GM21423 (cell line): ENCODE data around the gene ZMIZ1.

ENCODE experiments used
- ATAC-seq: cut with Tn5 transposase; IDR thresholded peaks from one replicate; pipeline ENCODE4 v1.9.1; 2021; ENCODE audit warnings: mild to moderate bottlenecking, moderate library complexity; ENCODE audit not compliant: unreplicated experiment

The ZMIZ1 gene

DNA sequence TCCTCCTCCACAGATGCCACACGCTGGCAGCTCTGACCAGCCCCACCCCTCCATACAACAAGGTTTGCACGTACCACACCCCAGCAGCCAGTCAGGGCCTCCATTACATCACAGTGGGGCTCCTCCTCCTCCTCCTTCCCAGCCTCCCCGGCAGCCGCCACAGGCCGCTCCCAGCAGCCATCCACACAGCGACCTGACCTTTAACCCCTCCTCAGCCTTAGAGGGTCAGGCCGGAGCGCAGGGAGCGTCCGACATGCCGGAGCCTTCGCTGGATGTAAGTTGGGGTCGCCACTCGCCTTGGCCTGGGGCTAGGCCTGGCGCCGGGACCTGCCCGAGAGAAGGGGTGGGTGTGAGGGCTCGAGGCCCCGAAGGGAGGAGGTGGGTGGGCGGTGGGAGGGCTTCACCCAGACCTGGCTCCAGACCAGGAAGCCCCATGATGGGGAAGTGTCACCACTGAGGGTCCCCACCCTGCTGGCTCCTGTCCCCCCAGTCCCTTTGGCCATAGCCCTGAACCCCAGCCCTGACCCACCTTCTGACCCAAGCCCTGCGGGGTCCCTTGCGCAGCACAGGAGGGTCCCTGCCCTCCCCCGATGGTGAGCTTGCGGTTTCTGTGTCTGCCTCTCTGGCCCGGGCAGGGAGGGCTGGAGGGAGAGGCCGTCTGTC is 242.3 kb downstream of the ZMIZ1 start:
- no peak for ATAC-seq

DNA sequence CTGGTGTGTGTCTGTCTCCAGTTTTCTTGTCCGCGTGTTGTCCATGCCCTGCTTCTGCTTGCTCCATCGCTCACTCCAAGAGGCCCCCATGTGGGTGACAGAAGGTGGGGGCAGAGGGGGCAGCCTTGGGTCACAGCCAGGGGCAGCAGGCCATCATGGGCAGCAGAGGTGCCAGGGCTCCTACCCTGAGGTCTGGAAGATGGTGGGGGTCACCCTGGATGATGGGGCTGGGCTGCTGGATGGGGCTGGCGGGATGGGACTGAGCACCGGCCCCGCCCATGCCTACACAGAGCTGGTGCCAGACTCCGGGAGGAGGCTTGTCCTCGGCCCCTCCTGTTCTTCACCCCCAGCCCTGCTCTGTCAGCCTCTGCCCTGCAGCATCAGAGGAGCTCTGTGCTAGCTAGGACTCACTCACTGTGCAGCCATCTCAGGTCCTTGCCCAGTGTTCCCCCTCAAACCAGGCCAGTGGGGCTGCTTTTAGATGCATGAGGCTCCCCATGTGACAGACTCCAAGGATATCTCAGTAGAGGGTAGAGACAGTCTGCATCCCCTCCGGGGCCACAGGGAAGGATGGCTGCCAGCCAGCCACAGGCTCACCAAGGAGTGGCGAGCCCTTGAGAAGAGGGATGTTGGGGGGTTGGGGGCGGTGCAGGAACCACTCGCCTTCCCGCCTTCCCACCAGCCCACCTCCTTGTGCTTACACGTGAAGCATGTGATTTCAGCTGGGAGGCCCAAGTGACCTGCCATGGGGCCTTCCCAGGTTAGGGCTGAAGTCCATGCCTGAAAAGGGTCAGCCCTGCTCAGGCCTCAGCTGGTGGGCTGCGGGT is 243.0 kb downstream of the ZMIZ1 start:
- ATAC-seq: no peak

DNA sequence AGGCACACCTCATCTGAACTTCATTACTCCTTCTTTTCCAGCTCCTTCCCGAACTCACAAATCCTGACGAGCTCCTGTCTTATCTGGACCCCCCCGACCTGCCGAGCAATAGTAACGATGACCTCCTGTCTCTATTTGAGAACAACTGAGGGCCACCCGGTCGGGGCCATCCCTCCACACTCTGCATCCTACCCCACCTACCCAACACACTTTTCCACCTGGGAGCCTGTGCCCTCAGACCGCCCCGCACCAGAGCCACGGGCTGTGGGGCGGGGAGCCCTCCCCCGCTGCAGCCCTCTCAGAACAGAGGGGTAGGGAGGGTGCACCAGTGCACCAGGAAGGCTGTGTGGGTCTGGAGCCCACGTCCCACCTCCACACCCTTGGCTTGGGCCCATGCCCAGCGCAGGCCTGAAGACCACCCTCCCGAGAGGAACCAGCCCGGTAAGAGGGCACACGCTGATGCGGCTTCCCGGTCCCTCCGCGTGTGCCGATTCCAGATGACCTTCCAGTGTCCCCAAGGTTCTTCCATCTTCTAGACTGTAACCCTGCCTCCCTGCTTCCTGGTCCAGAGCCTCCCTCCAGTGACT is 243.9 kb downstream of the ZMIZ1 start:
- ATAC-seq: no peak

DNA sequence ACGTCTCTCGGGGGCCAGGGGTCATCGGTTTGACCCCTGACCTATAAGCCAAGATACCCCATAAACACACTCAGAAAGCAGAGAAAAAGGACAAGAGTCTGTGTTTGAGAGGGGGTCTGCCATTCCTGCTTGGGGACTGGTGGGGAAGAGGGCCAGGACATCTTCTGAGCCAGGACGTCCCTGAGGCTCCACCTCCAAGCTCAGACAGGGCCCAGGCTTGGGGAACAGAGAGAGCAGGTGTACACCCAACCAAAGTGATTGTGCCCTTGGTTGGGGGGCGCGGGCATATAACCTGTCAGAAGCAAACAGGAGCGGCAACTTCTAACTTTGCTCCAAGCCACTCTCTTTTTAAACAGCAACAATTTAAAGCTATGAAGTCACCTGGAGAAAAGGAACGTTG is 244.6 kb downstream of the ZMIZ1 start:
- ATAC-seq: no peak

DNA sequence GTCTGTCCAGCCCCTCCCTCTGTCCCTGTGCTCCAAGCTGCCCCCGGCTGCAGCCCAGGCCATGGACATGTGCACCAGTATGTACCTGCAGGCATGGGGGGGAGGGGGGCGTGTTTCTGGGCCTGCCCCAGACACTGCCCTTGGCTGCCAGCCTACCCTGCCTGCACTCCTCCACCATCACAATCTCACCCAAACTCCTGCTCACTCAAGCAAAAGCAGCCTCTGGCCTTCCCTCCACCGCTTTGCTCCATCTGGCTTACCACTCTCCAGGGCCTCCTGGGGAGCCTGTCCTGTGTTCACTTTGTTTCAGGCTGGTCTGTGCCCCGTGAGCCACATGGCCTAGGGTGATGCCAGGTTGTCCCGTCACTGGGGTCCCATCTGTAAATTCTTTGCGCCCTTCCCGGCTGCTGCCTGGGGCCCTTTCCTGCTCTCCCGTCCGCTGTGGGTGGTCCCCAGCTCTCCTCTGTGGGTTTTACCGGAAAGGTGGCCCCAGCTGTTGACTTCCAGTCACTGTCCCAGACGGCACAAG is 245.2 kb downstream of the ZMIZ1 start:
- ATAC-seq: no peak

DNA sequence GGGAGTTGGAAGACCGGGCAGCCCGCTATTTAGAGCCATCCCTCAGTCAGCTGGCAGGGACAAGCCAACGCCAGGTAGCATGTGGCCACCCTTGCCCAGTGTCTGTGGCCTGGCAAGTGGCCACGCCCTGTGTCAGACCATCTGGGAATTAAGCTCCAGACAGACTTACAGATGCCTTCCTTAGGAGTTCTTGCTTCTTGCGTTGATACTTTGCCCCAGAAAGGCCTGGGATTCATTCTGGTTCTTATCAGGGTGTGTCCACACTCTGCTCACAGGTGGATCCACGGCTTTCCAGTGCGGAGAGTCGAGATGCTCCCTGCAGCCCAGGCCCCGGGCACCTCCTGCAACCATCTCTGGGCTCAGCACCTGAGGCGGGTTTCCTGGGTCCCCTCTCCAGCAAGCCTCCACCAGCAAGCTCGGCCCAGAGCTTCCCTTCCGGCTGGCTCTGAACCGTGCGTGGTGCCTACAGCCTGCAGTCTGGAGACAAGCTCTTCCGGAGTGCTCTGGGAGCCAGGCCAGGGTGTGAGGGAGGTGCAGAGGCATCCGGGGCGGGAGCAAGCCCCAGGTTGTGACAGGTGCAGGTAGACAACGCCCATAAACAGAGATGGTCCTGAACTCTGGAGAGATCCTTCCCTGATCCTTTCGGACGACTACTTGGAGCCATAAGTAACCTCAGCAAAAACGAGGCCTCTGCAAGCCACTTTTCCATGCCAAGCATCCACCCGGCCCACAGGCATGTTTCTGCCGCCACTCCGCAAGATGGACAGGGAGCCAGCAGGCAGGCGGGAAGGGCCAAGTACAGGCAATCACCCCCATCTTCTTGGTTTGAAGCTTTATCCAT is 246.2 kb downstream of the ZMIZ1 start:
- no peak for ATAC-seq

DNA sequence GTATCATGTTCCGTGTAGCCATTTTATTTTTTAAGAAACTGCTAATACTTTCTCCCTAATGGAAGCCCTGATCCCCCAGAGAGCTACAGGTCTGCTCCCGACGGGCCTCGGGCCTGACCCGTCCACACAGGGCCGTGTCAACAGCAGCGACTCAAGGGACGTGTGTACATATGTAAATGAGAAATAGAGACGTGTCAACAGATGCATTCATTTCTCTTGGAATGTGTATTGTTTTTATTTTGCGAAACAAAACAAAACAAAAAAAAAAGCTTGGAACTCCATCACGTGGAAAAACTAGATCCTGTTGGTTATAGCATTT is 246.8 kb downstream of the ZMIZ1 start:
- ATAC-seq: no peak

DNA sequence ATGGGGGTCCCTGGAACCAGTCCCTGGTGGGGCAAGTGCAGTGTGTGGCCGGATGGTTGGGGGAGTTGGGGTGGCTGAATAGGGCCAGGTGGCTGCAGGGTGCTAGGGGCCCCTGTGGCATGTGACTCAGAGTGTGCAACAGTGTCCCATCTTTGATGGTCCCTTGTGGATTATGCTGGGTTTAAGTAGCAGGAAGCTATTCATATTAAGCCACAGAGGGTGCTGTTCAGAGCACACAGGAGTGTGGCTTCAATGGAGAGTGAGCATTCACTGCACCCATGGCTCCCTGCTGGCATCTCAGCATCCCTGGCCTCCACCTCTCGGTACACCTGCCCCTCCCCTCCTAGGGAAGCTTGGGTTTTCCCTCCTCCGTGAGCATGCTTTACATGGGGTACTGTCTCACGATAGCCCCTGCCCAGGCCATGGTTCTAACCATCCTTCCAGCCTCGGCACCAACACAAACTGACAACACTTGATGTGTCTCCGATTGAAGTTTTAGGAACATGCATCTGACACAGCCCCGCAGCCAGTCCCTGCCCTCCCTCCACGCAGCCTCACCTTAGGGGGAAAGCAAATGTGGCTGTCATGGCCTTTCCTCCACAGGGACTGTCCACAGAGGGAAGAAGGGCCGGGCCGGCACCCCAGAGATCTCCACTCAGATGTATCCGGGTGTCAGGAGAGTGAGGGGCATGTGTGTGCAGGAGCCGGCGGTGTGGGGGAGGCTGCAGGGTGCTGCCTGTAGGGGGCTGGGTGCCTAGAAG is 248.1 kb downstream of the ZMIZ1 start:
- ATAC-seq: peak; percentile 62

DNA sequence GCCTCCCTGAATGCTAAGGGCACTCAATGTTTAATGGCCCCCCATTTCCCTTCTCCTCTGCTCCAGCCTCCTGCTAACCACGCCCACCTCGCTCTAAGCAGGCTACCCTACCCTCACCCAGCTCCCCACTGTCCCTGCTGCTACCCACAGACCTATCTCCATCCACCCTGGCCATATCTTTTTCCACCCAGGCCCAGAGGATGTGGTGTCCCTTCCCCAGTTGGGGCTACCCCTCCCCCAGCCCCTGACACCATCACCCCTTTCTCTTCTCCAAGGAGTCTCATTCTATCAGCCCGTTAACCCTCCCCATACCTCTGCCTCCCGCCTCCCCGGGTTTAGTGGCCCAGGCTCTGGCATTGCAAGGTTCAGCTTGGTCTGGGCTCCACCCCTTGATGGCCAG is 249.6 kb downstream of the ZMIZ1 start:
- no peak for ATAC-seq

DNA sequence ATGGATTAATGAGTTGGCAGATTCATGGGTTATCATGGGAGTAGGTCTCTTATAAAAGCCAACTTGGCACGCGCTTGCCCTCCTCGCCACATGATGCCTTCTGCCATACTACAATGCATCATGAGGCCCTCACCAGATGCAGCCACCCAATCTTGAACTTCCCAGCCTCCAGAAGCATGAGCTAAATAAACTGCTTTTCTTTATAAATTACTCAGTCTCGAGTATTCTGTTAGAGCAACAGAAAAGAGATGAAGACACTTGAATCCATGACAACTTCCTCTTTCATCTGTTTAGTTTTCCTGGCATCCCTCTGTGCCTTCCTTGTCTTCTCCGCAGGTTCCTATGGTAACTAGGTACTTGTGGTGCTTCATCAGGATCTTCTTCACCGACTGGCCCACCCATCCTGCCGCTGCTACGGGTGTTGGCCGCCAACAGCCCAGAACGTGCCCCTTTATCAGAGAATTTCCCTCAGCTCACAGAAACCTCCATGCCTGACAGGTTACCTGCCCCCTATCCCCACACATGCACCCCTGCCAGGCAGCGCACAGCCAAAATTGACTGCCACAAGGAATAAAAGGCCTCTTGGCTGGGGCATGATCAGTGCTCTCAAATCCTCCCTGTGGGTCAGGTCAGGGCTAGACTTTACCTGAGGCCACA is 250.5 kb downstream of the ZMIZ1 start:
- no peak for ATAC-seq

DNA sequence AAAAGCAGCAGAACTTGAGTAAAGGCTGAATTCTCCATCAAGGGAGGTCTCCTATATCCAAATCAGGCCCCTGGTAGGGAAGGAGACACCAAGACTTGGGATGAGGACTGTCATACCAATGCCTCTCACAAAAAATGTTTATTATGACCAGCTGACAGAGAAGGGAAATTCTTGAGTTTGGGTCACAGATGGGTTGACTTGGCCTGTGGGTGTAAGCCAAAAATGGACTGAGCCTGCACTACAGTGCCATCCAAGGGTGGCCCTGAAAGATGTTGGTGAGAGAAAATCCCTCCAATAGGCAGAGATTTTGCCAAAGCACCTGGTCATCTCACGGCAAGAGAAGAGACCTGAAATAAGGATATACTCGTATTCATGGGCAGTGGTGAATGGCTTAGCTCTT is 251.6 kb downstream of the ZMIZ1 start:
- ATAC-seq: no peak

DNA sequence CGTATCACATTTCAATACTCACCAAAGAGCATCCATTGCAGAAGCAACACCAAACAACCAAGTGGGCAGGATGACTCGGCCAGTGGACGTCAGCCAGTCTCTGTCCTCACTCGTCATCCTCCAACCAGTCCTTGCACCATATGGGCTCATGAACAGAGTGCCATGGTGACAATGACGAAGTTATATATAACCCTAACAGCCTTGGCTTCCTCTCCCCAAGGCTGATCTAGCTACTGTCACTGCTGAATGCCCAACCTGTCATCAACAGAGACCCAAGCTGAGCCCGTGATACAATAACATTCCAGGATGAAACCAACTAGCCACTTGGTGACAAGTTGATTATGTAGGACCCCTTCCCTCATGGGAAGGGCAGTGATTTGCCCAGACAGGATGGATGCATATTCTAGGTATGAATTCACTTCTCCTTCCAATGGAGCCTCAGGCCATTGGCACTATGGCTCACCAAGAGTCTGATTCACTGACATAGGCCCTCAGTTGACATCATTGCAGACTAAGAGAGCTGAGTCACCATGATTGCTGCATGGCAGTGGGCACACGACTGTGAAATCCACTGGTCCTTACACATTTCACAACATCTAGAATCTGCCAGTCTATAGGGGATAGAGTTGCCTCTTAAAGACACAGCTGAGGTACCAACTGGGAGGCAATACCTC is 252.2 kb downstream of the ZMIZ1 start:
- no peak for ATAC-seq

DNA sequence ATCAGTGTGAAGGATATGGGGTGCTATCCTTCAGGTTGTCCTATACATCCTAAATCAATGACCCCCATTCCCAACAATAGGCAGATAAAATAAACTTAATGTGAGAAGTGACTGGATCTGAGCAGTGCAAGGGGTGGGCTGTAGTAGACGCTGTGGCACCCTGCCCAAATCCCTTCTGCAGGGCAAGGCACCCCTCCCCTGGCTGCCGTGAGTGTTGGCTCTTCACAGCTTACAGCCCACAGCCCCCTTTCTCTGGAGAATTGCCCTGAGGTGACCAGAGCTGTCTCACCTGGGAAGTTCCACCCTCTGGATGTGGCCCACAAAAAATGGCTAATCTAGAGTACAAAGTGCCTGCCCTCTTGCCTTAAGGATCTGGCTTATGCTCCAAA is 252.7 kb downstream of the ZMIZ1 start:
- no peak for ATAC-seq

DNA sequence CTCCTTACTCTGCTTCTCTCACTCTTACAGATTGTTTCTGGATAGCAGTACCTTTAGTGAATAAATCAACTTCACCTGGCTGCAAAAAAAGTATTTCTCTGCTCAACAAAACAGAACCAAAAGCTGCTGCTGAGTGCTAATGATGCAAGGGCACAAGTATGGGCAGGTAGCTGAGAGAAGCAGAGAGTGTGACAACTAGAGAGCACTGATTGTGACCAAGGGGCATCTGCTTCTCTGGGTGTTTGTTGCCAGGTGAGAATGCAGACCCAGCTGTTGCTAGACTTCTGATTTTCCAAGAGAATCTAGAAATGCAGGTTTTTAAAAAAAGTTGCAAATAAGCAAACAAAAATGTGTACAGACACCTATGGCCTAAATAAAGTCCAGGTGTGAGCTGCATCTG is 253.2 kb downstream of the ZMIZ1 start:
- ATAC-seq: no peak

DNA sequence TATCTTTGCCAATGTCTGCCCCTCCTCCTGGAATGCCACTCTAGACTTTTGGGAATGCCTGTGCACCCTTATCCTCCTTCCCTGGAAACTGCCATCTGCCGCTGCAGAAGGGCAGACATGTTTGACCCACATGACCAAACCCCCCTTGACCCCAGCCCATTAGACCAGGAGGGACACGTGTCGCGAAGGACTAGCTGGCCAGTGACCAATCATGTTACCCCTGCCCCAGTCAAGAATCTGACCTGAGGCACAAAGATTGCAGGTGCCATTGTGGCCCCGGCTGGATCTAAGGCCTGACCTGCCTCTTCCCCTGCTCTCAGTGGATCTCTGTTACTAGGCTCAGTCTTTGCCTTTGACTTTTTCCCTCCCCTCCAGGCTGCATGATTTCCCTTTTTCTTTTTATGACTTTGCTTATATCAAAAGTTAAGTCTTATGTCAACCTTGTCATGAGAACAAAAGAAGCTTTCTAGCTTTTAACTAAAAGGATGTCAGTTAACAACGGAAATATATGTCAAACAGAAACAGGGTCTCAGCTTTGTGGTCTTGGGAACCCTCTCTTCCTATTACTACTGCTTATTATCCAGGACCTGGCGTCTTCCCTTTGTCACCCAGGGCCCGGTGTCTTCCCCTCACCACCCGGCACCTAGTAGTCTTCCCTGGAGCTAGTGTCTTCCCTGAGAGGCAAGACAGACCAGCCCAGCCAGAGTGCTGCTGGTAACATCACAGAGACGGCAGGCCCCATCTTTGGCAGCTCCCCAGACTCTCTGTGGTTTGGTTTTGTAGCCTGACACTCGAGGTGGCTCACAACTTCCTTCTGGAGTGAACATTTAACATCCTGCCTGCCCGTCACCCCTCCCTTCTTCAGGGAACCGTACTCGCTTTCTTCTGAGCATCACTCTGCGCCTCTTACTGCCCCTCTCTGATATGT is 254.1 kb downstream of the ZMIZ1 start:
- peak; percentile 57 for ATAC-seq

DNA sequence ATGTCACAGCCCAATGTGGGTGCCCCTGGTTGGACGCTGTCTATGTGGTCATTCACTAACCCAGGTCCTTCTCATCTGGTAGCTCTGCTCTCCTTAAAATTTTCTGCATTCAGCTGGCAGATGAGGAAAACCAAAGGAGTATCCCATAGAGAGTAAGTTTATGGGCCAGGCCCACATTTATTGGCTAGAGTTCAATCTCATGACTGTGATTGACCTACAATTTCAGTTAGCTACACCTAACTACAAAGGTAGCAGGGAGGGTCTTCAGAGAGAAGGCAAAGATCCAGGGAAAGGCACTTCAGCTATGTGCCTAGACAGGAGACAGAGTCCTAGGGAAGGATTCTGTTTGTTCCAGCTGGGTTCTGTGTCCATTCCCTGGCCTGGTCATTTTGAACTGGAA is 254.8 kb downstream of the ZMIZ1 start:
- no peak for ATAC-seq

DNA sequence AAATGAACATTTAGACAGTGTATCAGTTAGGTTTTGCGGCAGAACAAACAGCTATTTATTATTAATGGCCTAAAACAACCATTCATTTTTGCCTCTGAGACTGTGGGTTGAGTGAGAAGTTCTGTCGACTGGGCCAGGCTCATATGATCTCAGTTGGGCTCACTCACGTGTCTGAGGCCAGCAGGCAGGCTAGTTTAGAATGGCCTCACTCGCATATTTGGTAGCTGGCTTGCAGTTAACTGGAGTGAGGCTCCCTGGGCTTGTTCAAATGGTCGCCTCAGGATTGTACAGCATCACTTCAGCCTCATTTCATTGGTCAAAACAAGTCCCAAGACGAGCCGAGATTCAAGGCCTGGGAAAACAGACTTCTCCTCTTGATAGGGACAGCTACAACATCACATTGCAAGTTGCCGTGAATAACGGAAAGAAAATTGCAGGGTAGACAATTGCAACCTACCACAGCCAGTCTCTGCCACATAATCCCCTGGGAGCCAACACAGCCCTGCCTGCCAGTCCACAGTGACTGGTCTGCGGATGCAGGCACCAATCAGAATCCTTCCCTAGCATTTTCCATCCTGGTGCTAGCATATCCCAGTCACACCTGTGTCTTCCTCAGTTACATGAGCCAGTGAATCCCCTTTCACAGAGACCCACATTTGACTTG is 255.4 kb downstream of the ZMIZ1 start:
- no peak for ATAC-seq
